GM13977 (cell line): ENCODE data around the gene TRRAP.

ENCODE experiments used
- DNase-seq: peaks from one replicate; pipeline ENCODE4 v3.0.0; 2012; ENCODE audit warnings: low spot score
- in situ Hi-C: fragments of 300-500 bp; cut with MboI; formaldehyde crosslinking; loops from one replicate; pipeline ENCODE4 v1.12.0; 2022; ENCODE audit warnings: low sequenced_read_pairs, low pct_unique_long_range_greater_than_20kb, mixed read lengths, inconsistent platforms; ENCODE audit not compliant: unreplicated experiment
- TF ChIP-seq, protein P1 (sequence below): IDR thresholded peaks from 2 replicates; pipeline ENCODE4 v1.5.1; 2012; ENCODE audit warnings: mild to moderate bottlenecking, control low read depth; ENCODE audit not compliant: insufficient read depth; ENCODE audit errors: extremely low read depth, missing control alignments

The TRRAP gene

DNA sequence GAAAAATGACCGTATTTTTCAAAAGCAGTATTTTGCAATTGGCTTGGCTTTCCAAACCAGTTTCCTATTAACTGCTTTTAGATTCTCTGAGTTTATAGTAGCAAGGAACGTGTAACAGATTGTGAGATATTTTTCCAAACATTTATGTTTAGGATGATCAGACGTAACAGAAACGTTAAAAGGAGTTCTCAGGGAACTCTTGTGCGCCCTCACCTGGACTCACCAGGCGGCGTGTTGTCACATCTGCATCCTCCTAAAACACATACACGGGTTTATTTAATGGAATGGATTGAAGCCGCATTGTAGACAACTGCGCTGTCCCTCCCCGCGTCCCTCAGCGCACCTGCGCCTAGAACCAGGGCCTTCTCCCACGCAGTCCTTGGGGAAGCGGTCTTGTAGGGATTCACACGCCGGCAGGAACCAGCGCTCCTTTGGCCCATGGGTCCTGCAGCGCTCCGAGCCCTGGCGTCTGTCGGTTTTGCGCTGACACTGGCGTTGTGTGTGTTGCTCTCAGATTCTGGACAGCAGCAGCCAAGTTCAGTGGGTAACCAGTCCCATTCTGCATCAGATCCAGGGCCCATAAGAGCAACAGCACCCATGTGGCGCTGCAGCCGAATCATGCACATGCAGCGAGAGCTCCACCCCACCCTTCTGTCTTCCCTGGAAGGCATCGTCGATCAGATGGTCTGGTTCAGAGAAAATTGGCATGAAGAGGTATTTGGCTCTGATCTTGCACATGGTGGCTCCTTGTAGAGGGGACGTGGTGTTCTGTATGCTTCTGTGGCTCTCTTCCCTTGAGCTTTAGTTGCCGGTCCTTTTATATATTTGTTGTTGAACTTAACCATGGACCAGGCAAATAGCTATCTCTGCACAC is 114.9 kb downstream of the TRRAP start:
- in situ Hi-C loops, result no loop called here
- DNase-seq, result no peak
- TF ChIP-seq, protein P1, sequence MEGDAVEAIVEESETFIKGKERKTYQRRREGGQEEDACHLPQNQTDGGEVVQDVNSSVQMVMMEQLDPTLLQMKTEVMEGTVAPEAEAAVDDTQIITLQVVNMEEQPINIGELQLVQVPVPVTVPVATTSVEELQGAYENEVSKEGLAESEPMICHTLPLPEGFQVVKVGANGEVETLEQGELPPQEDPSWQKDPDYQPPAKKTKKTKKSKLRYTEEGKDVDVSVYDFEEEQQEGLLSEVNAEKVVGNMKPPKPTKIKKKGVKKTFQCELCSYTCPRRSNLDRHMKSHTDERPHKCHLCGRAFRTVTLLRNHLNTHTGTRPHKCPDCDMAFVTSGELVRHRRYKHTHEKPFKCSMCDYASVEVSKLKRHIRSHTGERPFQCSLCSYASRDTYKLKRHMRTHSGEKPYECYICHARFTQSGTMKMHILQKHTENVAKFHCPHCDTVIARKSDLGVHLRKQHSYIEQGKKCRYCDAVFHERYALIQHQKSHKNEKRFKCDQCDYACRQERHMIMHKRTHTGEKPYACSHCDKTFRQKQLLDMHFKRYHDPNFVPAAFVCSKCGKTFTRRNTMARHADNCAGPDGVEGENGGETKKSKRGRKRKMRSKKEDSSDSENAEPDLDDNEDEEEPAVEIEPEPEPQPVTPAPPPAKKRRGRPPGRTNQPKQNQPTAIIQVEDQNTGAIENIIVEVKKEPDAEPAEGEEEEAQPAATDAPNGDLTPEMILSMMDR, result no peak

DNA sequence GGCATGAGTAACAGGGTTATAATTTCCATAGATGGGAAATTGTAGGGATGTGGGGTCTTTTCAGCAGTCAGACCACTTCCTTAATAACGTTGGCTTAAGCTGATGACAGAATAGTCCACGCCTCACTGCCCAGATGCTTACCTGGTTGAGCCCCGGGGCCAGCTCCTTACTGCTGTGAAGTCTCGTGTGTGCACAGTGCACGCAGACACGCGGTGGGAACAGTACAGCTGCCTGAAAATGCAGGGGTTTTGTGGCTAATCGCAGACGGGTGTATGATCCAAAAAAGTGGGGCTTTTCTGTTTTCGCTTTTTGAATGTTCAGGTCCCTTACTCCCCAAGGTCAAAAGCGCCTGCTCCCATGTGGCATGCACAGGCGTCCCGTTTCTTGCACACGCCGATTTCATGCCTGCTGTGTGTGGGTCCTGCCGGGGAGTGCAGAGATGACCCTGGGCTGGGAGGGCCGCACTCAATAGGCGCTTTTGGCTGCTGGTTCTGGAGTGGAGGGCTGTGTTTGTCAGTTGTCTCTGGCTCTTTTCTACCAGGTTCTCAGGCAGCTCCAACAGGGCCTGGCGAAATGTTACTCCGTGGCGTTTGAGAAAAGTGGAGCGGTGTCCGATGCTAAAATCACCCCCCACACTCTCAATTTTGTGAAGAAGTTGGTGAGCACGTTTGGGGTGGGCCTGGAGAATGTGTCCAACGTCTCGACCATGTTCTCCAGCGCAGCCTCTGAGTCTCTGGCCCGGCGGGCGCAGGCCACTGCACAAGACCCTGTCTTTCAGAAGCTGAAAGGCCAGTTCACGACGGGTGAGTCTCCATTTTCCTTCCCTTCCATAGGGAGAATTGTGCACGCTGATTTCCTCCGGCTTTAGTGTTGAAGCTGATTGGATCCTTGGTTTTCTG is 116.0 kb downstream of the TRRAP start:
- no peak for DNase-seq
- in situ Hi-C loops, result no loop called here
- TF ChIP-seq, protein P1, result no peak

- TF ChIP-seq, protein P1, result no peak
- DNase-seq, result no peak
- in situ Hi-C loops, result no loop called here
Observed at GRCh38 chr7:98995111-98995510, 116.8 kb downstream of the TRRAP start.

DNA sequence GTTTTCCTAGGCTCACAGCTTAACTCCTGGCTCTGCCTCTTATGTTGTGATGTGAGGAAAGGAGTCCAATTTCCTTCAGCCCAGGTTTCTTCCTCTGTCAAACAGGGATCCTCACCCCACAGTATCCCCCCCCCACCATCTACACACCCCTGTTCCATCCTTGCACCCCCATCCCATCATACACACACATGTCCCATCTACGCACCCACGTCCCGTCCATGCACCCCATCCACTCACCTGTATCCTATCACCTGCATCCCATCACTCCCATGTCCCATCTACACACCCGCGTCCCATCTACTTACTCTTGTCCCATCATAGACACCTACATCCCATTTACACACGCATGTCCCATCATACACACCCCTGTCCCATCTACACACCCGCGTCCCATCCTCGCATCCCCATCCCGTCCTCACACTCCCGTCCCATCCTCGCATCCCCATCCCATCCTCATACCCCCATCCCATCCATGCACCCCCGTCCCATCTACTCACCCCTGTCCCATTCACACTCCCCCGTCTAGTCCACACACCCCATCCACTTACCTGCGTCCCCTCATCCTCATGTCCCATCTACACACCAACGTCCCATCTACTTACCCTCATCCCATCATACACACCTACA is 117.3 kb downstream of the TRRAP start:
- DNase-seq, result no peak
- TF ChIP-seq, protein P1, result no peak
- in situ Hi-C loops, result no loop called here

- DNase-seq, result peak; percentile 75
- in situ Hi-C loops, result no loop called here
Observed at GRCh38 chr7:98996150-98996552, 117.8 kb downstream of the TRRAP start.

GRCh38 chr7:98997846-98998245 is 119.5 kb downstream of the TRRAP start:
- no peak for DNase-seq
- in situ Hi-C loops, result no loop called here
- TF ChIP-seq, protein P1, result no peak

More at GRCh38 chr7:98996150-98996552, 117.8 kb downstream of the TRRAP start:
- TF ChIP-seq, protein P1, result no peak
